ENCODE data around the gene GAB1. TPM values are rescaled to one million over a fixed set of nuclear protein-coding genes. Genes with fewer than 3 reads are reported as not detected.

Gene GAB1
- total RNA-seq, 1 experiment from 2014 or later: 15.3 TPM

DNA sequence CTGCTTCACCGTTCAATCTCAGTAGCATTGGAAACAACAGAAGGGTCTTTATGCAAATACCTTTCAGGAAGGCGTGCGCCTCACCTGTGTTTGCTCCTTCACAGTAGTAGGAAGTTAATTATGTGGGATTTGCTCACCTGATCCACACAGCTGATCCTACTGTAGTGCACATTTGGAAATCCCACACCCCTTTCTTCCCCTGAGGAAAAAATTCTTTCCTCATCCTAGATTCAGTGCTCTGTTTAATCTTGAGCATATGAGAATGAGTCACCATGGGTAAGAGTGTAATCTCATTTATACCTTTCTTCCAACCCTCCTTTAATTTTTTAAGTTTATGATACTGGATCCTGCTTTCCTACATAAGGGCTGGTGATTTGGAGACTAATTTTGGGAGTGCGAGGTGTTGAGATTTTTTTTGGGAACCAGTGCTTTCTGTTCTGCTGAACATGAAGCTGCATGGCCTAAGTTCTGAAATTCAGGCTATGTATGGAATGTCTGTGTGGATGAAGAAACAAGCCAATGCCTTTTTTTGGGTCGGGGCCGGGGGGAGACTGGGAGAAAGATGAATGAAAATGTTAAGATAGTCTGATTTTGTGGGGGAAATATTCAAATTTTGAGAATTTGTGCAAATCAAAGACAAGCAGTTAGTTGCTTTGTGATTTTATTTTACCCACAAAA is 19.0 kb downstream of the GAB1 start:
- Histone ChIP-seq H3K79me1 (ENCODE audit: insufficient read depth, low read depth, low read length, poor library complexity, severe bottlenecking) (peaks cover 3% of the 10 kb centered on the region), H3K9me3 (ENCODE audit: control insufficient read depth, low read depth, low read length) (no peaks in the 10 kb centered on the region), H2BK12ac (ENCODE audit: insufficient read length, low read depth, low read length) (no peak overlapping the region), H3K56ac (ENCODE audit: insufficient read length, low read depth, low read length) (no peak overlapping the region), H3K27me3 (ENCODE audit: insufficient read depth, low read length) (no peaks in the 10 kb centered on the region), H2BK20ac (ENCODE audit: low read depth, low read length, poor library complexity, severe bottlenecking) (no peak overlapping the region), H4K5ac (ENCODE audit: insufficient read length, low read depth, low read length) (peak overlapping the region; percentile 53), H3K4me1 (ENCODE audit: insufficient read depth, low read length) (peaks cover 13% of the 10 kb centered on the region; the same call in 1 of the 2 replicates), H3K27ac (ENCODE audit: insufficient read length, low read depth, low read length) (peak overlapping the region; percentile 63), H3K4ac (ENCODE audit: low read depth, low read length) (no peak overlapping the region), H4K91ac (ENCODE audit: insufficient read length, low read depth, low read length) (no peak overlapping the region), H3K4me2 (ENCODE audit: insufficient read depth, insufficient read length, low read length) (peak overlapping the region; percentile 18), H3T11ph (ENCODE audit: low read length) (peak overlapping the region; percentile 82), H2AK5ac (ENCODE audit: insufficient read length, low read length) (peak overlapping the region; percentile 62), H3K79me2 (ENCODE audit: insufficient read depth, low read length) (0 out of 2 replicates have a peak, but pooled peaks cover 1% of the 10 kb centered on the region), H2BK120ac (ENCODE audit: low read depth, low read length, poor library complexity, severe bottlenecking) (no peak overlapping the region), H3K18ac (ENCODE audit: insufficient read length, low read depth, low read length) (no peak overlapping the region), H4K8ac (replicated peaks; ENCODE audit: insufficient read length, low read depth, low read length) (no peak overlapping the region), H3K23ac (ENCODE audit: insufficient read length, low read depth, low read length) (no peak overlapping the region), H2BK15ac (ENCODE audit: low read depth, low read length) (no peak overlapping the region), H3K9ac (ENCODE audit: extremely low read depth, insufficient read length, low read length) (no peak overlapping the region), H2BK5ac (ENCODE audit: insufficient read length, low read length) (no peak overlapping the region), H3K23me2 (ENCODE audit: insufficient read length, low read depth, low read length, poor library complexity, severe bottlenecking) (no peaks in the 10 kb centered on the region), H2AFZ (ENCODE audit: low read length) (no peak overlapping the region), H4K20me1 (ENCODE audit: control insufficient read depth, insufficient read depth, insufficient read length) (no peaks in the 10 kb centered on the region), H3K14ac (ENCODE audit: insufficient read depth, low read length) (no peak overlapping the region)
- no peaks in the 10 kb centered on the region; the same call in 1 of the 2 replicates for H3K27me3 Mint-ChIP-seq (ENCODE audit: low read depth)
- H3K9me3 Mint-ChIP-seq: no peaks in the 10 kb centered on the region
- peak overlapping the region; percentile 16 to 95 (median 95); a peak in 6 of 7 replicates for H3K27ac Mint-ChIP-seq
- no CpG with 5 or more reads among the region's 6 CpGs for WGBS (ENCODE audit: extremely low coverage, insufficient read length, low lambda C conversion rate)
- H3K4me1 Mint-ChIP-seq: peaks cover 77 to 79% of the 10 kb centered on the region in 2 experiments
- DNase-seq: no peak
- no peaks in the 10 kb centered on the region for H3K36me3 Mint-ChIP-seq (ENCODE audit: insufficient read depth in 1 of 3, low read depth in 3 of 3)
- TF ChIP-seq, protein P1, sequence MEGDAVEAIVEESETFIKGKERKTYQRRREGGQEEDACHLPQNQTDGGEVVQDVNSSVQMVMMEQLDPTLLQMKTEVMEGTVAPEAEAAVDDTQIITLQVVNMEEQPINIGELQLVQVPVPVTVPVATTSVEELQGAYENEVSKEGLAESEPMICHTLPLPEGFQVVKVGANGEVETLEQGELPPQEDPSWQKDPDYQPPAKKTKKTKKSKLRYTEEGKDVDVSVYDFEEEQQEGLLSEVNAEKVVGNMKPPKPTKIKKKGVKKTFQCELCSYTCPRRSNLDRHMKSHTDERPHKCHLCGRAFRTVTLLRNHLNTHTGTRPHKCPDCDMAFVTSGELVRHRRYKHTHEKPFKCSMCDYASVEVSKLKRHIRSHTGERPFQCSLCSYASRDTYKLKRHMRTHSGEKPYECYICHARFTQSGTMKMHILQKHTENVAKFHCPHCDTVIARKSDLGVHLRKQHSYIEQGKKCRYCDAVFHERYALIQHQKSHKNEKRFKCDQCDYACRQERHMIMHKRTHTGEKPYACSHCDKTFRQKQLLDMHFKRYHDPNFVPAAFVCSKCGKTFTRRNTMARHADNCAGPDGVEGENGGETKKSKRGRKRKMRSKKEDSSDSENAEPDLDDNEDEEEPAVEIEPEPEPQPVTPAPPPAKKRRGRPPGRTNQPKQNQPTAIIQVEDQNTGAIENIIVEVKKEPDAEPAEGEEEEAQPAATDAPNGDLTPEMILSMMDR (conservative IDR thresholded peaks at IDR 0.05): no peak
- H3K4me3 Mint-ChIP-seq: peak overlapping the region; percentile 19 to 52; a peak in 1 of 5 replicates
